ENCODE data around the gene PEX26. TPM values are rescaled to one million over a fixed set of nuclear protein-coding genes. Genes with fewer than 3 reads are reported as not detected.

PEX26 gene
- total RNA-seq, 2 donors from 2014 or later = 11.9 to 57.0 TPM

DNA sequence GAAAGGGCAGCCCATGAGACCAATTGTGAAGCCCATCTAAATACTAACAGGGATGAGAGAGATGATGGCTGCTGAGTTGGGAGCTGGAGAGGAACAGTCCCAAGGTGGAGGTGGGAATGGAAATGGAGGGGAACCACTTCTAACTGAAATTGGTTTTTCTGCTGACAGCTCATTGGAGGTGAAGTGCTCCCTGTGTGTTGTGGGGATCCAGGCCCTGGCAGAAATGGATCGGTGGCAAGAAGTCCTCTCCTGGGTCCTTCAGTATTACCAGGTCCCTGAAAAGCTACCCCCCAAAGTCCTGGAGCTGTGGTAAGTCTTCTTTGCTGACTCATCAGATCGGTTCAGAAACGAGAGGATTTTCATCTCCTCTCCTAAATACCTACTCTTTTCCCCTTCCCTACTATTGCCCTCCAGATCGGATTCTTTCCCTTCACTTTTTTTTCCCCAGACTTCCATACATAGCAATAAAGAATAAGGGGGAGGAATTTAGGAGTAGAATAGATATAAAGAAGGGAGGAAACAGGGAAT is 2.0 kb downstream of the PEX26 start:
- intact Hi-C loops (cut with DNase I) = no loop called here
- H3K4me3 ChIP-seq = no peak overlapping the region
- H3K36me3 ChIP-seq (replicated peaks in 1 of 2; ENCODE audit: insufficient read depth in 1 of 2, low read depth in 2 of 2) = peaks cover 7 to 15% of the 10 kb centered on the region in 2 donors
- no peak overlapping the region for H3K27ac ChIP-seq
- no peaks in the 10 kb centered on the region for H3K9me3 ChIP-seq
- TF ChIP-seq, protein P1, sequence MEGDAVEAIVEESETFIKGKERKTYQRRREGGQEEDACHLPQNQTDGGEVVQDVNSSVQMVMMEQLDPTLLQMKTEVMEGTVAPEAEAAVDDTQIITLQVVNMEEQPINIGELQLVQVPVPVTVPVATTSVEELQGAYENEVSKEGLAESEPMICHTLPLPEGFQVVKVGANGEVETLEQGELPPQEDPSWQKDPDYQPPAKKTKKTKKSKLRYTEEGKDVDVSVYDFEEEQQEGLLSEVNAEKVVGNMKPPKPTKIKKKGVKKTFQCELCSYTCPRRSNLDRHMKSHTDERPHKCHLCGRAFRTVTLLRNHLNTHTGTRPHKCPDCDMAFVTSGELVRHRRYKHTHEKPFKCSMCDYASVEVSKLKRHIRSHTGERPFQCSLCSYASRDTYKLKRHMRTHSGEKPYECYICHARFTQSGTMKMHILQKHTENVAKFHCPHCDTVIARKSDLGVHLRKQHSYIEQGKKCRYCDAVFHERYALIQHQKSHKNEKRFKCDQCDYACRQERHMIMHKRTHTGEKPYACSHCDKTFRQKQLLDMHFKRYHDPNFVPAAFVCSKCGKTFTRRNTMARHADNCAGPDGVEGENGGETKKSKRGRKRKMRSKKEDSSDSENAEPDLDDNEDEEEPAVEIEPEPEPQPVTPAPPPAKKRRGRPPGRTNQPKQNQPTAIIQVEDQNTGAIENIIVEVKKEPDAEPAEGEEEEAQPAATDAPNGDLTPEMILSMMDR (IDR thresholded peaks at IDR 0.05) = no peak
- no peak for TF ChIP-seq POLR2A (IDR thresholded peaks at IDR 0.05)
- ATAC-seq (no peak), DNase-seq (no peak)
- H3K4me1 ChIP-seq = peaks cover 27% of the 10 kb centered on the region
- WGBS, 2 donors = 58 to 62% methylated on average over 4 of the region's 4 CpGs
- no peaks in the 10 kb centered on the region for H3K27me3 ChIP-seq

DNA sequence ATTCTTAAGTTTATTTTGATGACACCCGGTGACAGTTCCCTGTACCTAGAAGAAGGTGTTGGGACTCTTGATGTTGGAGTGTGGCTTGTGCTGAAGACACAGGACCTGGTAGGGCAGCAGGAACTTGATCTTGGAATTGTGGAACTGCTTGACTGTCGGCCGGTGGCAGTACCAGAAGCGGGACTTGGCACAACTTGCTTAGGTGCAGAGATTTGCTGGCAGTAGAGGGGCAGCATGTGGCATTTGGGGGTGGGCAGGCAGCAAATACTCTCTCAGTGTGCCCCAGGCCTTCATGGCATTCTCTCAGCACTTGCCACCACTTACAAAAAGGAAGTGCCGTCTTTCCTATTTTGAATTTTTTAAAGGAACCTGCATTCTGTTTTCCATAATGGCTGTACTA is 3.6 kb downstream of the PEX26 start:
- no peaks in the 10 kb centered on the region for H3K27me3 ChIP-seq
- no peak overlapping the region for H3K4me3 ChIP-seq
- intact Hi-C loops (cut with DNase I) = no loop called here
- DNase-seq (no peak), ATAC-seq (no peak)
- 70 to 71% methylated on average over 5 of the region's 5 CpGs for WGBS, 2 donors
- peaks cover 13 to 17% of the 10 kb centered on the region in 2 donors for H3K36me3 ChIP-seq (replicated peaks in 1 of 2; ENCODE audit: insufficient read depth in 1 of 2, low read depth in 2 of 2)
- peaks cover 20% of the 10 kb centered on the region for H3K4me1 ChIP-seq
- no peak overlapping the region for H3K27ac ChIP-seq
- no peaks in the 10 kb centered on the region for H3K9me3 ChIP-seq
- TF ChIP-seq, protein P1 (IDR thresholded peaks at IDR 0.05) = no peak
- no peak for TF ChIP-seq POLR2A (IDR thresholded peaks at IDR 0.05)

DNA sequence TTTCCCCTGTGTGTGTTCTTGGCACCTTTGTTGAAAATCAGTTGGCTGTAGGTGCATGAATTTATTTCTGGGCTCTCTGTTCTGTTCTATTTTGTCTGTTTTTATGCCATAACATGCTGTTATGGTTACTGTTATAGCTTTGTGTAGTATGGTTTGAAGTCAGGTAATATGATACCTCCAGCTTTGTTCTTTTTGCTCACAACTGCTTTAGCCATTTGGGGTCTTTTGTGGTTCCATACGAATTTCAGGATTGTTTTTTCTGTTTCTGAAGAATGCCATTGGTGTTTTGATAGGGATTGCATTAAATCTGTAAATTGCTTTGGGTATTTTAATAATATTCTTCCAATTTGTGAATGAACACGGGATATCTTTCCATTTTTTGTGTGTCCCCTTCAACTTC is 4.7 kb downstream of the PEX26 start:
- H3K9me3 ChIP-seq = no peaks in the 10 kb centered on the region
- no peak for ATAC-seq
- no peak overlapping the region for H3K4me3 ChIP-seq
- H3K4me1 ChIP-seq = peaks cover 12% of the 10 kb centered on the region
- intact Hi-C loops (cut with DNase I) = no loop called here
- H3K36me3 ChIP-seq (replicated peaks in 1 of 2; ENCODE audit: insufficient read depth in 1 of 2, low read depth in 2 of 2) = peaks cover 13 to 21% of the 10 kb centered on the region in 2 donors
- no peak overlapping the region for H3K27ac ChIP-seq
- H3K27me3 ChIP-seq = no peaks in the 10 kb centered on the region
- TF ChIP-seq, protein P1 (IDR thresholded peaks at IDR 0.05) = no peak
- no peak for TF ChIP-seq POLR2A (IDR thresholded peaks at IDR 0.05)
- DNase-seq = no peak
- WGBS, 2 donors = 53 to 71% methylated on average over 2 of the region's 2 CpGs

DNA sequence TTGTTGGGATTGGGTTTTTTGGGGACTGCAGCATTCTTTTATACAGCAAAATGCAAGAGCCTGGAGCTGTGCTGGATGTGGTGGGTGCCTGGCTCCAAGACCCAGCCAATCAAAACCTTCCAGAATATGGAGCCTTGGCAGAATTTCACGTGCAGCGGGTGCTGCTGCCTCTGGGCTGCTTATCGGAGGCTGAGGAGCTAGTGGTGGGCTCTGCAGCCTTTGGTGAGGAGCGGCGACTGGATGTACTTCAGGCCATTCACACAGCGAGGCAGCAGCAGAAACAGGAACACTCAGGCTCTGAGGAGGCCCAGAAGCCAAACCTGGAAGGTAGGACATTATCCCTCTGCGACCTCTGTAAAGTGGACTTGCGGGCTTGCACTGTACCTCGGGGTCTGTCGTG is 5.6 kb downstream of the PEX26 start:
- H3K27ac ChIP-seq = no peak overlapping the region
- H3K4me3 ChIP-seq = no peak overlapping the region
- intact Hi-C loops (cut with DNase I) = no loop called here
- no peaks in the 10 kb centered on the region for H3K27me3 ChIP-seq
- ATAC-seq (no peak), DNase-seq (no peak)
- peaks cover 13 to 29% of the 10 kb centered on the region in 2 donors for H3K36me3 ChIP-seq (replicated peaks in 1 of 2; ENCODE audit: insufficient read depth in 1 of 2, low read depth in 2 of 2)
- H3K9me3 ChIP-seq = no peaks in the 10 kb centered on the region
- 80 to 89% methylated on average over 1 to 10 of the region's 10 CpGs for WGBS, 2 donors
- no peak for TF ChIP-seq POLR2A (IDR thresholded peaks at IDR 0.05)
- TF ChIP-seq, protein P1 (IDR thresholded peaks at IDR 0.05) = no peak
- peaks cover 11% of the 10 kb centered on the region for H3K4me1 ChIP-seq

DNA sequence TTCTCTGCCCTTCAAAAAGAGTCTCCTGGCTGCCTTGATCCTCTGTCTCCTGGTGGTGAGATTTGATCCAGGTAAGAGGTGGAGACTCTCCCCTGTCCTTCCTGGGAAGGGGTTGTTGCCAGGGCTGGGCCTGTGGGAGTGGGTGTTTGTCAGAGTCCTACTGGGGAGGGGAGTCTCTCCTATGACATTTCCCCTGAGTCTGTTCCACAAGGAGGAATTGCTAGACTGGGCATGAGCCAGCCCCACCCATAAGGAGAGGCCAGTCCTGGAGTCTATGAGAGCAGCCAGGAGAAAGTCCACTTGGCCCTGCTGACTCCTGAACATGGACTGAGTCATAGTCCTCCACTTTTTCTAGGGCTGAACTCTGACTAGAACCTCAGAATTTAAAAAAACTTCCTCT is 7.4 kb downstream of the PEX26 start:
- H3K4me1 ChIP-seq = peaks cover 5% of the 10 kb centered on the region
- H3K27me3 ChIP-seq = no peaks in the 10 kb centered on the region
- peak in 1 of 4 donors; percentile 41 for DNase-seq
- peaks cover 13 to 31% of the 10 kb centered on the region in 2 donors for H3K36me3 ChIP-seq (replicated peaks in 1 of 2; ENCODE audit: insufficient read depth in 1 of 2, low read depth in 2 of 2)
- ATAC-seq = no peak
- no peak for TF ChIP-seq POLR2A (IDR thresholded peaks at IDR 0.05)
- TF ChIP-seq, protein P1 (IDR thresholded peaks at IDR 0.05) = no peak
- H3K4me3 ChIP-seq = no peak overlapping the region
- no peaks in the 10 kb centered on the region for H3K9me3 ChIP-seq
- intact Hi-C loops (cut with DNase I) = no loop called here
- no peak overlapping the region for H3K27ac ChIP-seq
